DND-41 (cell line): ENCODE measurements around the gene TXK.

Source experiments
- EZH2 ChIP-seq: IDR thresholded peaks from 3 replicates; pipeline ENCODE4 v1.6.1; 2012; ENCODE audit warnings: borderline replicate concordance, low read depth, mild to moderate bottlenecking, moderate library complexity, low read length, inconsistent platforms; ENCODE audit not compliant: severe bottlenecking
- TF ChIP-seq, protein P1 (sequence below): IDR thresholded peaks from 2 replicates; pipeline ENCODE4 v1.5.1; 2012; ENCODE audit warnings: borderline replicate concordance, low read length, moderate library complexity, mild to moderate bottlenecking; ENCODE audit not compliant: poor library complexity, severe bottlenecking; ENCODE audit errors: extremely low read depth

DNA sequence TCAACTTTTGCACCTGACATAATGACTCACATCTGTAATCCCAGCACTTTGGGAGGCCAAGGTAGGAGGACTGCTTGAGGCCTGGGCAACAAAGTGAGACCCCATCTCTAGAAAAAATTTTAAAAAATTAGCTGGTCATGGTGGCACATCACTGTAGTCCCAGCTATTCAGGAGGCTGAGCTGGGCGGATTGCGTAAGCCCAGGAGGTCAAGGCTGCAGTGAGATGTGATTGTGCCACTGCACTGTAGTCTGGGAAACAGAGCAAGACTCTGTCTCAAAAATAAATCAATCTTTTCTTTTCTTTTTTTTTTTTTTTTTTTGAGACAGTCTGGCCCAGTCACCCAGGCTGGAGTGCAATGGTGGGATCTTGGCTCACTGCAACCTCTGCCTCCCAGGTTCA, 65.0 kb downstream of the TXK start:
- TF ChIP-seq, protein P1, sequence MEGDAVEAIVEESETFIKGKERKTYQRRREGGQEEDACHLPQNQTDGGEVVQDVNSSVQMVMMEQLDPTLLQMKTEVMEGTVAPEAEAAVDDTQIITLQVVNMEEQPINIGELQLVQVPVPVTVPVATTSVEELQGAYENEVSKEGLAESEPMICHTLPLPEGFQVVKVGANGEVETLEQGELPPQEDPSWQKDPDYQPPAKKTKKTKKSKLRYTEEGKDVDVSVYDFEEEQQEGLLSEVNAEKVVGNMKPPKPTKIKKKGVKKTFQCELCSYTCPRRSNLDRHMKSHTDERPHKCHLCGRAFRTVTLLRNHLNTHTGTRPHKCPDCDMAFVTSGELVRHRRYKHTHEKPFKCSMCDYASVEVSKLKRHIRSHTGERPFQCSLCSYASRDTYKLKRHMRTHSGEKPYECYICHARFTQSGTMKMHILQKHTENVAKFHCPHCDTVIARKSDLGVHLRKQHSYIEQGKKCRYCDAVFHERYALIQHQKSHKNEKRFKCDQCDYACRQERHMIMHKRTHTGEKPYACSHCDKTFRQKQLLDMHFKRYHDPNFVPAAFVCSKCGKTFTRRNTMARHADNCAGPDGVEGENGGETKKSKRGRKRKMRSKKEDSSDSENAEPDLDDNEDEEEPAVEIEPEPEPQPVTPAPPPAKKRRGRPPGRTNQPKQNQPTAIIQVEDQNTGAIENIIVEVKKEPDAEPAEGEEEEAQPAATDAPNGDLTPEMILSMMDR, result no peak
- TF ChIP-seq EZH2, result no peak
